GM23338 (cell line): ENCODE data around the gene COL18A1. TPM values are rescaled to one million over a fixed set of nuclear protein-coding genes. Genes with fewer than 3 reads are reported as not detected.
"Not testable (repeated sequence)": the region's sequence is repeated elsewhere in the genome, so short reads cannot be mapped to it uniquely, and the experiment has no call there.

Source experiments
- ATAC-seq: fragments of 200-7000 bp; cut with Tn5 transposase; 3 replicates; pipeline ENCODE4 v1.9.1; 2020
- DNase-seq: peaks from one replicate; pipeline ENCODE4 v3.0.0-alpha.2; 2015; ENCODE audit warnings: low spot score
- H2AFZ ChIP-seq: fragments of 200-600 bp; sonication (generic); 2 replicates; pipeline ENCODE4 v1.8.0; 2016; ENCODE audit warnings: antibody characterized with exemption, mild to moderate bottlenecking, moderate library complexity
- H3F3A ChIP-seq: fragments of 200-600 bp; sonication (generic); replicated peaks from 2 replicates; pipeline ENCODE4 v1.8.0; 2017; ENCODE audit warnings: antibody characterized with exemption, mixed run types, low read depth
- H3K27ac ChIP-seq: fragments of 200-600 bp; sonication (generic); 2 replicates; pipeline ENCODE4 v1.6.1; 2016; ENCODE audit warnings: low read depth
- H3K27me3 ChIP-seq: fragments of 200-600 bp; sonication (generic); 2 replicates; pipeline ENCODE4 v1.8.0; 2016; ENCODE audit warnings: mild to moderate bottlenecking, mixed run types, moderate library complexity; ENCODE audit not compliant: insufficient read depth
- H3K36me3 ChIP-seq: fragments of 200-600 bp; sonication (generic); 2 replicates; pipeline ENCODE4 v1.8.0; 2016; ENCODE audit warnings: mild to moderate bottlenecking; ENCODE audit not compliant: insufficient read depth
- H3K4me1 ChIP-seq: fragments of 200-600 bp; sonication (generic); 2 replicates; pipeline ENCODE4 v1.8.0; 2016; ENCODE audit warnings: mild to moderate bottlenecking, moderate library complexity; ENCODE audit not compliant: insufficient read depth
- H3K4me2 ChIP-seq: fragments of 200-600 bp; sonication (generic); 2 replicates; pipeline ENCODE4 v1.7.1; 2017; ENCODE audit warnings: mixed run types
- H3K4me3 ChIP-seq: fragments of 200-600 bp; sonication (generic); 2 replicates; pipeline ENCODE4 v1.6.1; 2016; ENCODE audit warnings: mixed run types
- H3K79me2 ChIP-seq: fragments of 200-600 bp; sonication (generic); replicated peaks from 2 replicates; pipeline ENCODE4 v1.8.0; 2017; ENCODE audit warnings: mild to moderate bottlenecking; ENCODE audit not compliant: insufficient read depth
- H3K9me2 ChIP-seq: fragments of 200-600 bp; sonication (generic); 2 replicates; pipeline ENCODE4 v1.8.0; 2017; ENCODE audit not compliant: insufficient read depth
- H4K20me1 ChIP-seq: fragments of 200-600 bp; sonication (generic); replicated peaks from 2 replicates; pipeline ENCODE4 v1.8.0; 2017; ENCODE audit warnings: mild to moderate bottlenecking; ENCODE audit not compliant: insufficient read depth
- H3K27ac Mint-ChIP-seq: 2 replicates; pipeline ENCODE4 v1.8.0; 2020; ENCODE audit warnings: inconsistent platforms, mild to moderate bottlenecking, moderate library complexity, mixed read lengths
- H3K27me3 Mint-ChIP-seq: 3 replicates; pipeline ENCODE4 v1.8.0; 2022; ENCODE audit warnings: low read depth, mild to moderate bottlenecking, moderate library complexity, mixed read lengths, inconsistent platforms; ENCODE audit not compliant: insufficient read depth, poor library complexity
- H3K36me3 Mint-ChIP-seq: 3 replicates; pipeline ENCODE4 v1.8.0; 2021; ENCODE audit warnings: low read depth, mild to moderate bottlenecking, inconsistent platforms, moderate library complexity, mixed read lengths
- H3K4me1 Mint-ChIP-seq: 3 replicates; pipeline ENCODE4 v1.8.0; 2020; ENCODE audit warnings: mild to moderate bottlenecking, inconsistent platforms, mixed read lengths
- H3K4me3 Mint-ChIP-seq: 3 replicates; pipeline ENCODE4 v1.8.0; 2021; ENCODE audit warnings: moderate library complexity, mild to moderate bottlenecking, inconsistent platforms, mixed read lengths
- H3K9me3 Mint-ChIP-seq: 3 replicates; pipeline ENCODE4 v1.8.0; 2020; ENCODE audit warnings: moderate library complexity, mild to moderate bottlenecking, inconsistent platforms, mixed read lengths
- CREB1 ChIP-seq: fragments of 250-450 bp; sonication (Bioruptor Pico); IDR thresholded peaks from 2 replicates; pipeline ENCODE4 v1.5.0; 2020; ENCODE audit warnings: low read depth, mild to moderate bottlenecking, moderate library complexity
- JUNB ChIP-seq: IDR thresholded peaks from one replicate; pipeline ENCODE4 v1.6.1; 2016; ENCODE audit warnings: antibody characterized with exemption; ENCODE audit not compliant: unreplicated experiment
- NANOG ChIP-seq: IDR thresholded peaks from 2 replicates; pipeline ENCODE4 v1.6.1; 2016; ENCODE audit warnings: antibody characterized with exemption, borderline replicate concordance
- ZNF462 ChIP-seq: fragments of 250-450 bp; sonication (Bioruptor Pico); IDR thresholded peaks from 2 replicates; pipeline ENCODE4 v1.5.0; 2020; ENCODE audit warnings: mild to moderate bottlenecking, moderate library complexity
- polyA plus RNA-seq: library from polyadenylated mRNA; unstranded; fragments of >200 nt; fragmentation: Nextera tagmentation; extraction: Ambion mirVana; gene quantifications from 2 replicates; pipeline ENCODE4 v1.2.1, GENCODE V29; 2016
- total RNA-seq: library from RNA; depleted of rRNA; stranded (reverse); fragments of >200 nt; shearing (Covaris generic); gene quantifications from 2 replicates; pipeline ENCODE4 v1.2.3, GENCODE V29; 2014
- TF ChIP-seq, protein P1 (sequence below): IDR thresholded peaks from 2 replicates; pipeline ENCODE4 v1.6.1; 2016; ENCODE audit warnings: antibody characterized with exemption
- TF ChIP-seq, protein P2 (sequence below), 2 experiments: fragments of 200-600 bp in 1 of 2; sonication (generic) in 1 of 2; conservative IDR thresholded peaks; 2 replicates each; pipeline versions ENCODE4 v1.5.1 to v1.6.1; 2016 to 2017; ENCODE audit warnings: antibody characterized with exemption in 2 of 2, low read depth in 2 of 2, mild to moderate bottlenecking in 2 of 2, moderate library complexity in 1 of 2

COL18A1 gene
- total and polyA plus RNA-seq, 2 experiments from 2014 or later, result 38.4 to 430 TPM

GRCh38 chr21:45502600-45502999, 97.6 kb downstream of the COL18A1 start (continued):
- TF ChIP-seq CREB1 (CRISPR knock-in tag), result no peak

DNA sequence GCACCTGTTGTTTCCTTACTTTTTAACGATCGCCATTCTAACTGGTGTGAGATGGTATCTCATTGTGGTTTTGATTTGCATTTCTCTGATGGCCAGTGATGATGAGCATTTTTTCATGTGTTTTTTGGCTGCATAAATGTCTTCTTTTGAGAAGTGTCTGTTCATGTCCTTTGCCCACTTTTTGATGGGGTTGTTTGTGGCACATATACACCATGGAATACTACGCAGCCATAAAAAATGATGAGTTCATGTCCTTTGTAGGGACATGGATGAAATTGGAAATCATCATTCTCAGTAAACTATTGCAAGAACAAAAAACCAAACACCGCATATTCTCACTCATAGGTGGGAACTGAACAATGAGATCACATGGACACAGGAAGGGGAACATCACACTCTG, 98.3 kb downstream of the COL18A1 start:
- not testable (repeated sequence) for H3F3A ChIP-seq, H2AFZ ChIP-seq, H3K27ac Mint-ChIP-seq, H3K4me1 ChIP-seq, H3K36me3 ChIP-seq, H3K9me2 ChIP-seq, H3K4me3 ChIP-seq, H3K9me3 Mint-ChIP-seq, H3K4me2 ChIP-seq, DNase-seq, H3K27ac ChIP-seq, ATAC-seq, H3K27me3 ChIP-seq, H3K4me1 Mint-ChIP-seq, H3K4me3 Mint-ChIP-seq, H3K79me2 ChIP-seq, H4K20me1 ChIP-seq
- Mint-ChIP-seq H3K36me3 (peaks cover 35% of the 10 kb centered on the region), H3K27me3 (peaks cover 11% of the 10 kb centered on the region)

DNA sequence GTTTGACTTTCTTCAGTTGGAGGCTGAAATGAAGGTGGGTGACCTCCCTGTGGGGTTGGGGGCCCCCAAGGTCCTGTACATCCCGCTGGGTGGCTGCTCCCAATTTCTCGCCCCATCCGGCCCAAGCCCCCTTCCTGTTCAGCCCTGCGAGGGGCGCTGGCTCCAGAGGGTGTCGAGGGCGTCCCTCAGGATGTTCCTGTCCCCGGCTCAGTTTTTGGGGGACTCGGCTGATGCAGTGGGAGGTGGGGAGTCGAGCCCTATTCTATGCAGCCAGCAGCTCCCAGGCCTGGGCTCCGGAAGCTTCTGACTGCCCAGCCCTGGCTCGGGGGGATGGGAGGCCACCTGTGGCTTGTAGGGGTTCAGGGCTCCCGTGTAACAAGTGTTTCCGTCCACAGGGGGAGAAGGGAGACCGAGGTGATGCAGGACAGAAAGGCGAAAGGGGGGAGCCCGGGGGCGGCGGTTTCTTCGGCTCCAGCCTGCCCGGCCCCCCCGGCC, 99.1 kb downstream of the COL18A1 start:
- Histone ChIP-seq H3K36me3 (no peaks in the 10 kb centered on the region), H2AFZ (no peak overlapping the region), H3K79me2 (no peaks in the 10 kb centered on the region), H3K4me2 (no peak overlapping the region), H3K27me3 (no peaks in the 10 kb centered on the region), H3F3A (no peaks in the 10 kb centered on the region), H3K27ac (no peak overlapping the region), H4K20me1 (no peaks in the 10 kb centered on the region; the same call in 1 of the 2 replicates), H3K4me3 (no peak overlapping the region), H3K9me2 (no peaks in the 10 kb centered on the region), H3K4me1 (no peaks in the 10 kb centered on the region)
- H3K4me3 Mint-ChIP-seq, result no peak overlapping the region
- peaks cover 28% of the 10 kb centered on the region for H3K36me3 Mint-ChIP-seq
- H3K27ac Mint-ChIP-seq, result no peak overlapping the region
- ATAC-seq, result no peak
- peaks cover 15% of the 10 kb centered on the region for H3K27me3 Mint-ChIP-seq
- H3K4me1 Mint-ChIP-seq, result peaks cover 4% of the 10 kb centered on the region; the same call in 1 of the 3 replicates
- no peaks in the 10 kb centered on the region; the same call in 2 of the 3 replicates for H3K9me3 Mint-ChIP-seq
- DNase-seq, result no peak
- no peak for TF ChIP-seq NANOG
- TF ChIP-seq, protein P1, sequence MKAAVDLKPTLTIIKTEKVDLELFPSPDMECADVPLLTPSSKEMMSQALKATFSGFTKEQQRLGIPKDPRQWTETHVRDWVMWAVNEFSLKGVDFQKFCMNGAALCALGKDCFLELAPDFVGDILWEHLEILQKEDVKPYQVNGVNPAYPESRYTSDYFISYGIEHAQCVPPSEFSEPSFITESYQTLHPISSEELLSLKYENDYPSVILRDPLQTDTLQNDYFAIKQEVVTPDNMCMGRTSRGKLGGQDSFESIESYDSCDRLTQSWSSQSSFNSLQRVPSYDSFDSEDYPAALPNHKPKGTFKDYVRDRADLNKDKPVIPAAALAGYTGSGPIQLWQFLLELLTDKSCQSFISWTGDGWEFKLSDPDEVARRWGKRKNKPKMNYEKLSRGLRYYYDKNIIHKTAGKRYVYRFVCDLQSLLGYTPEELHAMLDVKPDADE, result no peak
- TF ChIP-seq, protein P2, sequence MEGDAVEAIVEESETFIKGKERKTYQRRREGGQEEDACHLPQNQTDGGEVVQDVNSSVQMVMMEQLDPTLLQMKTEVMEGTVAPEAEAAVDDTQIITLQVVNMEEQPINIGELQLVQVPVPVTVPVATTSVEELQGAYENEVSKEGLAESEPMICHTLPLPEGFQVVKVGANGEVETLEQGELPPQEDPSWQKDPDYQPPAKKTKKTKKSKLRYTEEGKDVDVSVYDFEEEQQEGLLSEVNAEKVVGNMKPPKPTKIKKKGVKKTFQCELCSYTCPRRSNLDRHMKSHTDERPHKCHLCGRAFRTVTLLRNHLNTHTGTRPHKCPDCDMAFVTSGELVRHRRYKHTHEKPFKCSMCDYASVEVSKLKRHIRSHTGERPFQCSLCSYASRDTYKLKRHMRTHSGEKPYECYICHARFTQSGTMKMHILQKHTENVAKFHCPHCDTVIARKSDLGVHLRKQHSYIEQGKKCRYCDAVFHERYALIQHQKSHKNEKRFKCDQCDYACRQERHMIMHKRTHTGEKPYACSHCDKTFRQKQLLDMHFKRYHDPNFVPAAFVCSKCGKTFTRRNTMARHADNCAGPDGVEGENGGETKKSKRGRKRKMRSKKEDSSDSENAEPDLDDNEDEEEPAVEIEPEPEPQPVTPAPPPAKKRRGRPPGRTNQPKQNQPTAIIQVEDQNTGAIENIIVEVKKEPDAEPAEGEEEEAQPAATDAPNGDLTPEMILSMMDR (conservative IDR thresholded peaks at IDR 0.05; ENCODE audit: low read depth in 2 of 2), result no peak
- no peak for TF ChIP-seq JUNB
- TF ChIP-seq ZNF462 (CRISPR knock-in tag), result no peak
